ENCODE data around the gene DMWD. TPM values are rescaled to one million over a fixed set of nuclear protein-coding genes. Genes with fewer than 3 reads are reported as not detected.

Gene DMWD
- total and polyA plus RNA-seq, 2 of the 13 experiments (the other 11 are each of a cell fraction or from before 2014, with no cell fraction given): 10.3 to 14.9 TPM

DNA sequence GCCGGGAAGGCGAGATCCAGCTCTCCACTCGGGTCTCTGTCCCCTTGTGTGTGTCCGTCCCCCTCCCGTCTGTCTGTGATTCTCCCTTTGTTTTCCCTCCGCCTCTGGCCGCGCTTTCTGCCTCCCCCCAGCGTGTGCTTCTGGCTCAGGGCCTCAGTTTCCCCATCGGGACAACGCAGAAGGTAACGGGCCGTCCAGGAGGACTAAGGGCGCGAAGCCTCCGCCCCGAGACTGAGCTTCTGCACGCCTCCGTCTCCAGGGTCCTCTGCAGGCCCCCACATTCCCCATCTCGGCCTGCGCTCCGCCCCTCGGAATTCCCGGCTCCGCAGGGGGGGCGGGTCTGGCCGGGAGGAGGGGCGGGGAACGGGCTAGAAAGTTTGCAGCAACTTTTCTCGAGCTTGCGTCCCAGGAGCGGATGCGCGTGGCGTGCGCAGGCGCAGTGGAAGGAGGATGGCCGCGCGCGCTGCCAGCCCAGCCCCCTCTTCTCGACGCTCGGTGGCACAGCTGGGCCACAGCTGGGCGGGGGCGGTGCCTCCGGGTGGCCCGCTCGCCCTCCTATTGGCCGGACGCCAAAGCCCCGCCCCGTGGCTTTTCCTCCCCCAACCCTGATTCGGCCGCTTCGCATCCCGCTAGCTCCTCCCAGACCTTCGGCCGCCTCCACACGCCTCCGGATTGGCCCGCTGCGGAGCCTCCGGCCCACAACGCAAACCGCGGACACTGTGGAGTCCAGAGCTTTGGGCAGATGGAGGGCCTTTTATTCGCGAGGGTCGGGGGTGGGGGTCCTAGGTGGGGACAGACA lies 23.5 kb downstream of the DMWD start, which contains the start of gene SIX5 (continued):
- TF ChIP-seq ZNF572 (CRISPR knock-in tag; IDR thresholded peaks at IDR 0.05): peak; percentile 93
- peak; percentile 70 for TF ChIP-seq ZSCAN31 (CRISPR knock-in tag; IDR thresholded peaks at IDR 0.05; ENCODE audit: low read depth)
- TF ChIP-seq SALL1 (CRISPR knock-in tag; IDR thresholded peaks at IDR 0.05): peak; percentile 75; the same call in 1 of the 2 replicates
- TF ChIP-seq TGIF2 (CRISPR knock-in tag; IDR thresholded peaks at IDR 0.05): peak; percentile 12
- no peak for TF ChIP-seq SMARCE1 (IDR thresholded peaks at IDR 0.05; ENCODE audit: borderline replicate concordance)
- no peak for TF ChIP-seq ZNF547 (CRISPR knock-in tag; IDR thresholded peaks at IDR 0.05)
- peak; percentile 59 for TF ChIP-seq CREB1 (IDR thresholded peaks at IDR 0.05)
- no peak for TF ChIP-seq CREB1 (CRISPR knock-in tag; IDR thresholded peaks at IDR 0.05)
- no peak for TF ChIP-seq JARID2 (CRISPR knock-in tag; IDR thresholded peaks at IDR 0.05; ENCODE audit: insufficient replicate concordance)
- TF ChIP-seq, protein P1, sequence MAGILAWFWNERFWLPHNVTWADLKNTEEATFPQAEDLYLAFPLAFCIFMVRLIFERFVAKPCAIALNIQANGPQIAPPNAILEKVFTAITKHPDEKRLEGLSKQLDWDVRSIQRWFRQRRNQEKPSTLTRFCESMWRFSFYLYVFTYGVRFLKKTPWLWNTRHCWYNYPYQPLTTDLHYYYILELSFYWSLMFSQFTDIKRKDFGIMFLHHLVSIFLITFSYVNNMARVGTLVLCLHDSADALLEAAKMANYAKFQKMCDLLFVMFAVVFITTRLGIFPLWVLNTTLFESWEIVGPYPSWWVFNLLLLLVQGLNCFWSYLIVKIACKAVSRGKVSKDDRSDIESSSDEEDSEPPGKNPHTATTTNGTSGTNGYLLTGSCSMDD (CRISPR knock-in tag; IDR thresholded peaks at IDR 0.05): no peak
- no peak for TF ChIP-seq FOSL1 (CRISPR knock-in tag; IDR thresholded peaks at IDR 0.05; ENCODE audit: borderline replicate concordance)
- peak; percentile 49; the same call in 1 of the 2 replicates for TF ChIP-seq ZFX (CRISPR knock-in tag; IDR thresholded peaks at IDR 0.05; ENCODE audit: low read depth)
- no peak for TF ChIP-seq HOXA7 (CRISPR knock-in tag; IDR thresholded peaks at IDR 0.05)
- TF ChIP-seq, protein P2, sequence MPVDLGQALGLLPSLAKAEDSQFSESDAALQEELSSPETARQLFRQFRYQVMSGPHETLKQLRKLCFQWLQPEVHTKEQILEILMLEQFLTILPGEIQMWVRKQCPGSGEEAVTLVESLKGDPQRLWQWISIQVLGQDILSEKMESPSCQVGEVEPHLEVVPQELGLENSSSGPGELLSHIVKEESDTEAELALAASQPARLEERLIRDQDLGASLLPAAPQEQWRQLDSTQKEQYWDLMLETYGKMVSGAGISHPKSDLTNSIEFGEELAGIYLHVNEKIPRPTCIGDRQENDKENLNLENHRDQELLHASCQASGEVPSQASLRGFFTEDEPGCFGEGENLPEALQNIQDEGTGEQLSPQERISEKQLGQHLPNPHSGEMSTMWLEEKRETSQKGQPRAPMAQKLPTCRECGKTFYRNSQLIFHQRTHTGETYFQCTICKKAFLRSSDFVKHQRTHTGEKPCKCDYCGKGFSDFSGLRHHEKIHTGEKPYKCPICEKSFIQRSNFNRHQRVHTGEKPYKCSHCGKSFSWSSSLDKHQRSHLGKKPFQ (CRISPR knock-in tag; IDR thresholded peaks at IDR 0.05; ENCODE audit: insufficient replicate concordance): no peak
- no peak for TF ChIP-seq GZF1 (CRISPR knock-in tag; IDR thresholded peaks at IDR 0.05)
- TF ChIP-seq ZNF143 (CRISPR knock-in tag; IDR thresholded peaks at IDR 0.05): peak; percentile 58
- peak; percentile 75 for TF ChIP-seq ARHGAP35 (CRISPR knock-in tag; IDR thresholded peaks at IDR 0.05; ENCODE audit: borderline replicate concordance)
- TF ChIP-seq, protein P3, sequence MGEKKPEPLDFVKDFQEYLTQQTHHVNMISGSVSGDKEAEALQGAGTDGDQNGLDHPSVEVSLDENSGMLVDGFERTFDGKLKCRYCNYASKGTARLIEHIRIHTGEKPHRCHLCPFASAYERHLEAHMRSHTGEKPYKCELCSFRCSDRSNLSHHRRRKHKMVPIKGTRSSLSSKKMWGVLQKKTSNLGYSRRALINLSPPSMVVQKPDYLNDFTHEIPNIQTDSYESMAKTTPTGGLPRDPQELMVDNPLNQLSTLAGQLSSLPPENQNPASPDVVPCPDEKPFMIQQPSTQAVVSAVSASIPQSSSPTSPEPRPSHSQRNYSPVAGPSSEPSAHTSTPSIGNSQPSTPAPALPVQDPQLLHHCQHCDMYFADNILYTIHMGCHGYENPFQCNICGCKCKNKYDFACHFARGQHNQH (CRISPR knock-in tag; IDR thresholded peaks at IDR 0.05): peak; percentile 90
